Measurements from ENCODE around the gene ERBB4. TPM values are rescaled to one million over a fixed set of nuclear protein-coding genes. Genes with fewer than 3 reads are reported as not detected.

Gene ERBB4
- total RNA-seq, 1 donor from 2014 or later: 25.3 TPM

DNA sequence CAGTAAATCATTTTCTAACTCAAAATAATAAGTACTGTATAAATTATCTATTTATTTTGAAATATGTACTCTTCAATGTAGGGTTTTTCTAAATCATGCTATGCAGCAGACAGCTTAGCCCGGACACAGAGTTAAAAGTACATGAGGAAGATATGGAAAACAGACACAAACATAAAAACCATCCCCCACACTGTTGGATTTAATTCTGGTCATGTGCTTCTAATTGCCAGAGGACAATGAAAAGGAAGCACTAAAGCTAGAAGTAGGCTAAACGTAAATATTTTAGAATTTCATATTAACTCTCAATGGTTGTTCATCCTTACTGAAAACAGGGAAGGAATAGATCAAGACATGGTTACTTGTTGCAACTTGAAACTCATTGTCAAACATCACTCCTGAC is 420.7 kb downstream of the ERBB4 start:
- no peak overlapping the region for H3K4me3 ChIP-seq
- ATAC-seq (no peak), DNase-seq (no peak)
- no peak for TF ChIP-seq CTCF (IDR thresholded peaks at IDR 0.05)
- H3K36me3 ChIP-seq: no peaks in the 10 kb centered on the region
- H3K9me3 ChIP-seq: no peaks in the 10 kb centered on the region
- no peaks in the 10 kb centered on the region for H3K27me3 ChIP-seq (ENCODE audit: low read depth)
- H3K27ac ChIP-seq: no peak overlapping the region
- intact Hi-C loops (cut with DNase I): no loop called here
- no peaks in the 10 kb centered on the region for H3K4me1 ChIP-seq

DNA sequence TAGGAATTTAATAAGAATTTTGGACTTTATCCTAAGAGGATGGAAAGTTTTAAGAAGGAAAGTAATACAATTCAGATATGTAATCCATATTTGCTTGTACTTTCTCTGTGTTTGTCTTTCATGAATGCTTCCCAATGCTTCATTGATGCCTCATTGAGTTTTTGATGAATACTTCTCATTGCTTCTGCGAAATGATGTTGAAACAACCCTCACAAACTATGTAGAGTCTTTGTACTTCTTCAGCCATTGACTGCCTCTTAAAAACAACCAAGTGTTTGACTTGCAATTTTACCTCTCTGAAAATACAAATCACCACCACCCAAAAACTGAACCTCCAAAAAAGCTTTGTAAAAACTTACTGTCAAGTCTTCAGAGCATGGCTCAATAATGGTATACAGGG is 424.1 kb downstream of the ERBB4 start:
- intact Hi-C loops (cut with DNase I): no loop called here
- Histone ChIP-seq H3K27me3 (ENCODE audit: low read depth) (no peaks in the 10 kb centered on the region), H3K27ac (no peak overlapping the region), H3K9me3 (no peaks in the 10 kb centered on the region), H3K4me3 (no peak overlapping the region), H3K4me1 (no peaks in the 10 kb centered on the region), H3K36me3 (no peaks in the 10 kb centered on the region)
- ATAC-seq (peak; percentile 62 to 86), DNase-seq (no peak)
- TF ChIP-seq CTCF (IDR thresholded peaks at IDR 0.05): no peak

DNA sequence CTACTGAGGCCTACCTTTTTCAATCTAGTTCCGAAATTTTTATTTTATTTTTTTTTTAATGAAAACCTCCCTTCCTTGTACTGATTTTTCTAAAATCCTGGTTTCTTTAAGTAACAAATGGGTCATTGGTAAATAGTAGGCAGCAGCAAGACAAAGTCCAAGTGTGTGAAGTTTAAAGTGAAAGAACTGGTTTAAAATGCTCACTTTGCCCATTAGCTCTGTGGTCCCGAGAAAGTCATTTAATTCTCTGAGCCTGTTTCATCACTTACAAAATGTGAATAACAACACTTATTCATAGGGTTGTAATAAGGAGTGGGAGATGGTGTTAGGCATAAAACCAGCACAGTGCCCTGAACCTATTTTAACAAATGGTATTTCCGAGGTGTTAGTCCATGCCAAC is 426.2 kb downstream of the ERBB4 start:
- Histone ChIP-seq H3K9me3 (no peaks in the 10 kb centered on the region), H3K27me3 (ENCODE audit: low read depth) (no peaks in the 10 kb centered on the region), H3K27ac (no peak overlapping the region), H3K4me3 (no peak overlapping the region), H3K4me1 (no peaks in the 10 kb centered on the region), H3K36me3 (no peaks in the 10 kb centered on the region)
- intact Hi-C loops (cut with DNase I): no loop called here
- TF ChIP-seq CTCF (IDR thresholded peaks at IDR 0.05): no peak
- DNase-seq: no peak
- ATAC-seq: no peak

- H3K36me3 ChIP-seq: no peaks in the 10 kb centered on the region
- TF ChIP-seq CTCF (IDR thresholded peaks at IDR 0.05): no peak
- H3K27me3 ChIP-seq (ENCODE audit: low read depth): no peaks in the 10 kb centered on the region
- H3K4me3 ChIP-seq: no peak overlapping the region
- intact Hi-C loops (cut with DNase I): no loop called here
- DNase-seq (no peak), ATAC-seq (no peak)
- no peak overlapping the region for H3K27ac ChIP-seq
- H3K4me1 ChIP-seq: no peaks in the 10 kb centered on the region
- no peaks in the 10 kb centered on the region for H3K9me3 ChIP-seq
Measured at GRCh38 chr2:212109792-212110680, 428.6 kb downstream of the ERBB4 start.

DNA sequence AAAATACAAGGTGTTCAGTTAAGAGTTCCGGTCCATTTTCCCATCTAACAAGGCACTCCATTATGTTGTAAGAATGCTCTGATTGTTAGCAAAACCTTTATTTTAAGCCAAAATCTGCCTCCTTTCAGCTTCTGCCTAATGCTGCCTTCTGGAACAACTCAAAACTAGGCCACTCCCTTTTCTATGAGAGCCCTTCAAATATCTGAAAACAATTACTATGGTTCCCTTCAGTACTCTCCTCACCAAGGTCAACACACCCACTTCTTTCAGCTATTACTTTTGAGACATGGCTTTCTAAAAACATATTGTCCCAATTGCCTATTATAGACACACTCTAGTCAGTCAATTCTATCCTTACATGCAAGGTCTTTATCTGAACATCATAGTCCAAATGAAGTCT is 429.4 kb downstream of the ERBB4 start:
- ATAC-seq (peak; percentile 70 to 81), DNase-seq (no peak)
- Histone ChIP-seq H3K36me3 (no peaks in the 10 kb centered on the region), H3K27ac (no peak overlapping the region), H3K9me3 (no peaks in the 10 kb centered on the region), H3K27me3 (ENCODE audit: low read depth) (no peaks in the 10 kb centered on the region), H3K4me3 (no peak overlapping the region), H3K4me1 (no peaks in the 10 kb centered on the region)
- no peak for TF ChIP-seq CTCF (IDR thresholded peaks at IDR 0.05)
- intact Hi-C loops (cut with DNase I): no loop called here
